ENCODE results near the gene GAREM1. TPM values are rescaled to one million over a fixed set of nuclear protein-coding genes. Genes with fewer than 3 reads are reported as not detected.
A peak's percentile ranks its signal among the peaks of the same experiment; 100 is the strongest.

The GAREM1 gene
- total RNA-seq, 1 donor from 2014 or later, result 8.7 TPM

DNA sequence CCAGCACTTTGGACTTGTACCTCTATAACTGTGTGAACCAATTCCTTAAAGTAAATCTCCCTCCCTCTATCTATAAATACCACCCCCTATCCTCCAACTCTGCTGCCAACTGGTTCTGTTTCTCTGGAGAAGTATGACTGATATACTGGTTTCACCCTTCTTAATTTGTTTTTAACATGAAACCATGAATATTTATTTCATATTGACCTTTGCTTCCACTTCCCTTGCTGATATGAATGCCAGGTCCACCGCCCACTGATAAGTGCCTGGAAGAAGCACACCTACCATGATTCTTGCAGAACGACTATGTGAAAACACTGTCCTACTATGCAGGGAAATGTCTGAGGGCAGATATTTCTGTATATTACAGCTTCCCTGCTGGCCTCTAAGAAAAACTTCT lies 131.6 kb downstream of the GAREM1 start:
- H3K27me3 Mint-ChIP-seq (ENCODE audit: unreplicated experiment), result no peaks in the 10 kb centered on the region
- no peaks in the 10 kb centered on the region for H3K36me3 Mint-ChIP-seq (ENCODE audit: unreplicated experiment)
- no peak overlapping the region for H3K4me3 Mint-ChIP-seq (ENCODE audit: unreplicated experiment)
- H3K4me1 Mint-ChIP-seq (ENCODE audit: low read depth, unreplicated experiment), result peaks cover 2% of the 10 kb centered on the region
- H3K27ac Mint-ChIP-seq (ENCODE audit: unreplicated experiment), result no peak overlapping the region
- TF ChIP-seq, protein P1, sequence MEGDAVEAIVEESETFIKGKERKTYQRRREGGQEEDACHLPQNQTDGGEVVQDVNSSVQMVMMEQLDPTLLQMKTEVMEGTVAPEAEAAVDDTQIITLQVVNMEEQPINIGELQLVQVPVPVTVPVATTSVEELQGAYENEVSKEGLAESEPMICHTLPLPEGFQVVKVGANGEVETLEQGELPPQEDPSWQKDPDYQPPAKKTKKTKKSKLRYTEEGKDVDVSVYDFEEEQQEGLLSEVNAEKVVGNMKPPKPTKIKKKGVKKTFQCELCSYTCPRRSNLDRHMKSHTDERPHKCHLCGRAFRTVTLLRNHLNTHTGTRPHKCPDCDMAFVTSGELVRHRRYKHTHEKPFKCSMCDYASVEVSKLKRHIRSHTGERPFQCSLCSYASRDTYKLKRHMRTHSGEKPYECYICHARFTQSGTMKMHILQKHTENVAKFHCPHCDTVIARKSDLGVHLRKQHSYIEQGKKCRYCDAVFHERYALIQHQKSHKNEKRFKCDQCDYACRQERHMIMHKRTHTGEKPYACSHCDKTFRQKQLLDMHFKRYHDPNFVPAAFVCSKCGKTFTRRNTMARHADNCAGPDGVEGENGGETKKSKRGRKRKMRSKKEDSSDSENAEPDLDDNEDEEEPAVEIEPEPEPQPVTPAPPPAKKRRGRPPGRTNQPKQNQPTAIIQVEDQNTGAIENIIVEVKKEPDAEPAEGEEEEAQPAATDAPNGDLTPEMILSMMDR (IDR thresholded peaks at IDR 0.05; ENCODE audit: partially characterized antibody, unreplicated experiment), result no peak
- no peaks in the 10 kb centered on the region for H3K9me3 Mint-ChIP-seq (ENCODE audit: unreplicated experiment)
- DNase-seq, result no peak

DNA sequence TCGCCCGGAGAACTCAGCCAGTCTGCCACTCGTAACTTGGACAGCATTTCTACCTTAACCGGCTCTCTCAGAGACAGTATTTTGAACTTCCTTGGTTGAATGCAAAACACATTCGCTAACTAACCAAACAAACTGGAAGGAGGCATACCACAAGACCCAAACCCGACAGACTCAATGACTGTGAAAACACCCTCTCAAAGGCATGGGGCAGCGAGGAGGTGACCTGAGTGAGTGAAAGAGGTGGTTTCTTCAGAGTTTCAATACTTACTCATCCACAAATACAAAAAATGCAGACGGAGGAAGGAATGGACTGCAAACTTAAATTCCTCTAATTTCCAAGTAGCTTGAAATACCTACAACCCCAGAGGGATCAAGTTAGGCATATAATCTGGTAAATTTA lies 132.9 kb downstream of the GAREM1 start:
- no peak overlapping the region for H3K27ac Mint-ChIP-seq (ENCODE audit: unreplicated experiment)
- TF ChIP-seq, protein P1 (IDR thresholded peaks at IDR 0.05; ENCODE audit: partially characterized antibody, unreplicated experiment), result no peak
- no peak for DNase-seq
- H3K27me3 Mint-ChIP-seq (ENCODE audit: unreplicated experiment), result no peaks in the 10 kb centered on the region
- no peaks in the 10 kb centered on the region for H3K4me1 Mint-ChIP-seq (ENCODE audit: low read depth, unreplicated experiment)
- H3K4me3 Mint-ChIP-seq (ENCODE audit: unreplicated experiment), result no peak overlapping the region
- H3K9me3 Mint-ChIP-seq (ENCODE audit: unreplicated experiment), result no peaks in the 10 kb centered on the region
- H3K36me3 Mint-ChIP-seq (ENCODE audit: unreplicated experiment), result no peaks in the 10 kb centered on the region

DNA sequence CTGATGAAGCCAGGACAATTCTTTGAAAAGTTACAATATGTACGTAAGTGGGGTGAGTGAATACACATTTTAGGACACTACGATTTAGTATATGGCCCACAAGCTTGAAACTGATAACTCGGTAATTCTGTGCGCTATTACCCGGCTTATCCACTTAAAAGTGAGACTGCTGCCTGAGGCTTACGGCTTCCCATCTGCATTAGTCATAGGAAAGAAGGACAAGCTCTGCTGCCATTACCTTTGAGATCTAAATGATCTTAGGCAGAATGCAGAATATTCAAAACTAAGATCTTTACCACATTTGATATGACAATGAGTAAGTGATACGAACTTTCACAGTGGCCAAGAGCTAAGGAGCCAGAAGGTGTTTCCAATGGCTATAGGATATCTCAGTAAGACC lies 133.3 kb downstream of the GAREM1 start:
- H3K9me3 Mint-ChIP-seq (ENCODE audit: unreplicated experiment), result no peaks in the 10 kb centered on the region
- H3K36me3 Mint-ChIP-seq (ENCODE audit: unreplicated experiment), result no peaks in the 10 kb centered on the region
- no peaks in the 10 kb centered on the region for H3K4me1 Mint-ChIP-seq (ENCODE audit: low read depth, unreplicated experiment)
- no peaks in the 10 kb centered on the region for H3K27me3 Mint-ChIP-seq (ENCODE audit: unreplicated experiment)
- no peak for DNase-seq
- no peak overlapping the region for H3K4me3 Mint-ChIP-seq (ENCODE audit: unreplicated experiment)
- TF ChIP-seq, protein P1 (IDR thresholded peaks at IDR 0.05; ENCODE audit: partially characterized antibody, unreplicated experiment), result no peak
- no peak overlapping the region for H3K27ac Mint-ChIP-seq (ENCODE audit: unreplicated experiment)

DNA sequence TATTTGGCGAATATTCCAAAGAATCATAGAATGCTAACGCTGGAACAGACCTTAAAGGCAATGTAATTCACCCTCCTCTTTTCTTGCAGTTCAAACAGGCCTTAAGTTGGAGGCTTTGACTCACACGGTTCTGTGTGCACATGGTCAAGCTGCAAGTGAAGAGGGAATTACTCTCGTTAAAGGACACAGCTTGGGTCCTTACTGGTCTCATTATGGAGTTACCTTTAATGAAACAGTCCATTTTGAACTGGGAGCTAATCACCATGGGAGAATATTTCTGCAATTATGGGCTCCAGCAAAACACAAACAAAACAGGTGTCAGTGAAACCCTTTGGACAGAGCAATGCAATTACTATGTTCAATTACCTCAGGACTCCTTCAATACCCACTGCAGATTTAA lies 135.5 kb downstream of the GAREM1 start:
- Mint-ChIP-seq H3K27ac (ENCODE audit: unreplicated experiment) (no peak overlapping the region), H3K4me3 (ENCODE audit: unreplicated experiment) (no peak overlapping the region)

DNA sequence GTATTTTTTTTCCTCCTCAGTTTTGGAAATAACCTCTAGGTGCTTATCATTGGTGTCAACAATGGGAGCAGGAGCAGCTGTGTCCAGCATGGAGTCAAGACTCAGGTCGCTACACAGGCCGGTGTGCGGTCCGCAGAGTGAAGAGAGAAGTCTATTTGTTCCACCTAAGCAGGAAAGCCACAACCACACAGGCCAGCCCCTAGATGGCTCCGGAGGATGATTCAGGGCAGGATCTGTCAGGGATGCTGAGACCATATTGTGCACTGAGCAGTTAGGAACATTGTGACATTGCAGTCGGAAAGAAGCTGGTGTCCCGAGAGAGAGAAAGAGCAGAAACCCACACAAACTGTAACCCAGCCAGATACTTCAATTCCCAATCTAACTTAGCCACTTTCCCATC lies 136.9 kb downstream of the GAREM1 start:
- TF ChIP-seq, protein P1 (IDR thresholded peaks at IDR 0.05; ENCODE audit: partially characterized antibody, unreplicated experiment), result no peak
- Mint-ChIP-seq H3K27me3 (ENCODE audit: unreplicated experiment) (no peaks in the 10 kb centered on the region), H3K4me1 (ENCODE audit: low read depth, unreplicated experiment) (peaks cover 6% of the 10 kb centered on the region), H3K36me3 (ENCODE audit: unreplicated experiment) (no peaks in the 10 kb centered on the region), H3K4me3 (ENCODE audit: unreplicated experiment) (no peak overlapping the region), H3K9me3 (ENCODE audit: unreplicated experiment) (no peaks in the 10 kb centered on the region), H3K27ac (ENCODE audit: unreplicated experiment) (no peak overlapping the region)
- peak; percentile 20 for DNase-seq

More for the DNA sequence above, 135.5 kb downstream of the GAREM1 start:
- peaks cover 6% of the 10 kb centered on the region for H3K4me1 Mint-ChIP-seq (ENCODE audit: low read depth, unreplicated experiment)
- DNase-seq, result no peak
- no peaks in the 10 kb centered on the region for H3K9me3 Mint-ChIP-seq (ENCODE audit: unreplicated experiment)
- H3K27me3 Mint-ChIP-seq (ENCODE audit: unreplicated experiment), result no peaks in the 10 kb centered on the region
- no peaks in the 10 kb centered on the region for H3K36me3 Mint-ChIP-seq (ENCODE audit: unreplicated experiment)
- TF ChIP-seq, protein P1 (IDR thresholded peaks at IDR 0.05; ENCODE audit: partially characterized antibody, unreplicated experiment), result no peak

Data from glutamatergic neuron (in vitro differentiated cells).